HG02981 (cell line): ENCODE results near the gene RNU2-63P.
"Not testable (repeated sequence)": the region's sequence is repeated elsewhere in the genome, so short reads cannot be mapped to it uniquely, and the experiment has no call there.

ENCODE experiments used
- ATAC-seq: cut with Tn5 transposase; IDR thresholded peaks from one replicate; pipeline ENCODE4 v1.9.1; 2021; ENCODE audit warnings: mild to moderate bottlenecking, moderate library complexity; ENCODE audit not compliant: unreplicated experiment

RNU2-63P gene

DNA sequence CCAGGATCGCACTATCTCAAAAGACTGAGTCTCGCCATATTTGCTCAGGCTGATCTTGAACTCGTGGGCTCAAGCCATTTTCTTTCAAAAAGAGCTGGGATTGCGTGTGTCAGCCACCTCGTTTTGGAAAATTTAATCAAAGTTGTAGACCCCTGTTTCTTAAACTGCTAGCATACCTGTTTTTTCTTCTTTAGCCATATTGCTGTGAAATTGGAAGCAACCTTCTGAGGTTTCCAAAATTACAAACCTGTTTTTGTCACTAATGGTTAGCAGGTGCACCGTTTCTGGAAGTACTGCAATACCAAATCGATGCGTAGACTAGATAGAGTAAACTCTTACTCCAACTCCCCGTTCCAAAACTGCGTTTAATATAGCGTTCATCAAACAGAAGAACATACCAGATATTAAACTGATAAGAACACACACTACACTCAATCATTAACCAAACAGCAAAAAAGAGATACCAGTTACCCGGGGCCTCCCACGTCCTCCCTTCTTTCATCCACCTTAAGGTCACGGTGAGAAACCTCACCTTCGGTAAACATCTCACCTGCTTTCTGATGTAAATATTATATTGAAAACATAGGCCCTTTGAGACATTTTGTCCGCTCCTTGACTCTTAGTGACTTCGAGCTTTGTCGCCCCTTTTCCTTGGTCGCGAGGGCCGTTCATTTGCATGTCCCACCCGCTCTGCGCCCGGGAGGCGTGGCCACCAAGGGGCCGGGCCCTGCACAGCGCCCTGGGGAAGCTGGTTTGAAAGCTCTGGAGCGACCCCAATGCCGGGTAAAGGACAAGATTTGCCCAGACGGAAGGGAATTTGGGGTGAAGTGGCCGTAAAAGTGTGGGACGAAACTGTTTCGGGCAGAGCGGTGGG, at the start of gene RNU2-63P:
Gene RNU2-63P (minus strand): TSS at position 462 of the 874 bp plus-strand sequence.
- ATAC-seq = peak; percentile 79

DNA sequence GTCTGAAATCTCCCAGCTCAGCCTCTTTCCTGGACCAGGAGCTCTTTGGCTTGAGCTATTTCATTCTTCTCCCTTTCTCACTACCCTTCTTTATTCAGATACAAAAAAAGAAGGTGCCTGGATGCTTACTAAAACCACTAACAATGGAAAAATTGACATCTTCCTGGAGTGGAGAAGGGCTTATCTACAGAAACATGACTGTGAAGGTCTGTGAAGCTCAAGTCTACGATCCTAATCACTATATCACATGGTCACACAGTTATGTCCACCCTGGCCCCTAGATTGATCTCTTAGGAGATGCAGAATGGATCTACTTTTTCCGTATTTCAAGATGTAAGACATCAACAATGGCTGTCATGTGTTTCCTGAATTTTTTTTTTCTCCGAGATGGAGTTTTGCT, 44.9 kb upstream of the RNU2-63P start:
- no peak for ATAC-seq

DNA sequence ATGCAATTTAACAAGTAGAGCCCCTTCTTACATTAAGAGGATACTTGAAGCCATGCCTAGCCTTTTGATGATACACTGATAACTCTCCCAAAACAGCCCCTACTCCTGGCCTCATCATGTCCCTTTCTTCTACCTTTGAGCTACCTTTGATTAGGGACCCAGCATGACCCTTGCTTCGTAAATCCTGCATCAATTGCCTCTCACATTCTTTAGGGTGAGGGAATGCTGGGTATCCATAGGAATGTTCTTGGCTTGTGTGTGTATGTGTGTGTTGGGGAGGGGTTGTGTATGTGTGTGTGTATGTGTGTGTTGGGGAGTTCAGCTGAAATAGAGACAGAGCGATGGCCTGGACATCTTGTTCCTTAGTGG, 44.5 kb upstream of the RNU2-63P start:
- no peak for ATAC-seq

DNA sequence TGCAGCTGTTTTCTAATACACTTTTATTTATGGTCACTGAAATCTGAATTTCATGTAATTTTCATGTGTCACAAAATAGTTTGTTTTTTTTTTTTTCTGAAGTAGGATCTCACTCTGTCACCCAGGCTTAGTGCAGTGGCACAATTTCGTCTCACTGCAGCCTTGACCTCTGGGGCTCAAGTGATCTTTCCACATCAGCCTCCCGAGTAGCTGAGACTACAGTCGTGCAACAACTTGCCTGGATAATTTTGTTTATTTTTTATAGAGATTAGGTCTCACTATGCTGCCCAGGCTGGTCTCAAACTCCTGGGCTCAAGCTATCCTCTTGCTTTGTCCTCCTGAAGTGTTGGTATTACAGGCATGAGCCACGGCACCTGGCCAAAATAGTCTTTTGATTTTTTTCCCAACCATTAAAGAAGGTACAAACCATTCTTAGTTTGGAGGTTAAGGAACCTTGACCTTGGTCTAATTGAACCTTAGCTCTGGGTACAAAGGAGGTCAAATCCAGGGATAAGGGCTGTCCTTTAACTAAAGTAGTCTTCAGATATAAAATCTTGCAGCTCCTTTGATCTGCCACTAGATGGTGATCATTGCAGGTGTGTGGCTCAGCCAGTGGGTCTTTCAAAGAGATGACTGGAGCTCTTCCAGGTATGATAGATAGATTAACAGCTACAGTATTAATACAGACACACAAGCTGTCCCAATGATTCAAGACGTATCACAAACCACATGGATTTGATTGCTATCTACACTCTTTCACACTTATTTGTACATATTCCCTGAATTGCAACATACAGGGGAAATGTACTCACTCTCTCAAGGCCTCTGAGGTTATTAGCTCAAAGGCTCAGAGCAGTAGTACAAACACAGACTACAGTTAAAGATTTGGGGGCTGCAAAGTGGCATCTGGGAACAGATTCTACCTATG, 43.9 kb upstream of the RNU2-63P start:
- peak; percentile 24 for ATAC-seq

DNA sequence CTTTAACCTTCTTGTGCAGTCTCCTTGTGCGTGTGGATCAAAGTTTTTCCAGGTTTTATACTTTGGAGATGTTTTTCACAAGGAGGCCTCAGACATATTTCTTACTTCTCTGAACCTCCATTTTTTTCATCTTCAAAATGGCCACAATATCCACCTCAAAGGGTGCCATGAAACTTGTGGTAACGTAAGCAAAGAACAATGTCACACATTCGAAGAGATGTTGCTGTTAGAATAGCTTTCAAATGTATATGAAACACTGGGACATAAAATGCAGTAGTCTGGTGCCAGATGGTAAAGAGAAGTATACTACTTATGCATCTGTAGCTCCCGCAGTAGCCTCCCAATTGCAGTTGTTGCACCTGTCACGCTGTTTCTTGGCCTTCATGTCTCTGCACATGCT, 41.8 kb upstream of the RNU2-63P start:
- no peak for ATAC-seq

DNA sequence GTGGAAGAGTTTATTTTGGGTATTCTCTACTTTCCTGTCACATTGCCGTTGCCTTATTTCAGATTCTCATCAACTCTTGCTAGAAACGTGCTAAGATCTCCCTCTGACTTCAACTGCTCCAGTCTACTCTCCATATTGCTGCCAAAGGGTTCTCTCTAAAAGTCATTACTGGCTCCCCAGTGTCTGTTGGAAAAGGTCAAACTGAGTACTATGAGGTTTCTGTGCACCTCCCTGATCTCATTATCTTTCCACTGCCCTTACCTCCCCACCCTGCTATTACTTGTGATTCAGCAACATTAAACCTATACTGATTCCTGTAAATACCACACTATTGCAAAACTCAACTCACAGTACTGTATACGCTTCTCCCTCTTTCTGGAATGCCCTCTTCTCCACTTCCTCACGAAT, 41.1 kb upstream of the RNU2-63P start:
- no peak for ATAC-seq

DNA sequence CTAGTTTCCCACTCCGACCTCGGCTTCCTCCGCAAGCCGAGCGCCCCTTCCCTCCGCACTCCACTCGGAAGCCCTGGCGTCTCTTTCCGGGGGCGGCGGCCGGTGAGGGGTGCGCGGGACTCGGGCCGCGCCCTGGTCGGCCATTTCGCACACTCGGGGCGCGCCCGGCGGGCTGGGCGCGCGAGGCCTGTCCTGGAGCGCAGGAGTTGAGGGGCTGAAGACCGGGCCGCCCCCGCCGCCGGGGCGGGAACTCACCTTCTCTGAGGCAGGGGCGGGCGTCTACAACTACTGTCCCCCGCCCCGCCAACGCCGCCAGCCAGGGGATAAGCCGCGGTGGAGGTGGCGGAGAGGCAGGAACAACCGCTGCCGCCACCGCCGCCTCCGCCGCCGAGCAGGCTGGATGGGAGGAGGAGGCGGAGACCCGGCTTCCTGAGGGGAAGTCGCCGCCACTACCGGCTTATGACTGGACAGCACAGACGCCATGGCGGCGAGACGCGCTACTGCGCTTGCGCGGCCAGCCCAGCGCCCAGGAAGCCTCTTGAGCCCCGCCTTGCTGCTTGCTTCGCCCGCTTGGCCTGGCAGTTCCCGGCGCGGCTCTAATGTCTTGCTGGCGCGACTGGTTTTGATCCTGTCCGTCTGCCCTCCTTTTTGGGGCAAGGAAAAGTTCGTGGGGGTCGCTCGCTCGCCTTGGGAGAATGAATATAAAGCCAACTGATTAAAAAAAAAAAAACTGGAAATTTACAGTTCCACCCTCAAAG, 39.2 kb upstream of the RNU2-63P start, which contains the start of gene KRCC1:
Gene KRCC1 (minus strand): TSS at position 413 of the 758 bp plus-strand sequence. CDS start 27,220 bp downstream, outside the sequence.
- peak; percentile 92 for ATAC-seq

DNA sequence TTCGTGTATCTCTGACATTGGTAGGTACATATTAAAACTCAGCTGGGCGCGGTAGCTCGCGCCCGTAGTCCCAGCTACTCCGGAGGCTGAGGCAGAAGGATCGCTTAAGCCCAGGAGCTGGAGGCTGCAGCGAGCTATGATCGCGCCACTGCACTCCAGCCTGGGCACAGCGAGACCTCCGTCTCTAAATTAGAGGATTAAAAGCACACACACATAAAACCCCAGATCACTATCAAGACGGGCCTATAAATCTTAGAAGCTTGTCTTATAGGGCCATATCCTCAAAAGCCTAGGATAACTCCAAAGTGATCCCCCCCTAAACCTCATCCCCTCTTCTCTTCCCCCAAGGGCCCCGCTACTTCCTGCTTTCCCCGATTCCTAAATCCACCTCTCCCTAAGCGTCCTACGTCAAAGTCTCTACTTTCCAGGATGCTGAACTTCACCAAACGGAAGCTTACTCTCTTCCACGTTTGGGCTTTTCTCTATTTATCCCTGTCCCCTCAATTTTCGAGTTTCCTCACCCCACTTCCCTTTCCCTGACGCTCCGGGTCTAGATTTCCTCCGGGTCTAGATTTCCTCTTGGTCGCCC, 38.5 kb upstream of the RNU2-63P start:
- ATAC-seq = no peak

DNA sequence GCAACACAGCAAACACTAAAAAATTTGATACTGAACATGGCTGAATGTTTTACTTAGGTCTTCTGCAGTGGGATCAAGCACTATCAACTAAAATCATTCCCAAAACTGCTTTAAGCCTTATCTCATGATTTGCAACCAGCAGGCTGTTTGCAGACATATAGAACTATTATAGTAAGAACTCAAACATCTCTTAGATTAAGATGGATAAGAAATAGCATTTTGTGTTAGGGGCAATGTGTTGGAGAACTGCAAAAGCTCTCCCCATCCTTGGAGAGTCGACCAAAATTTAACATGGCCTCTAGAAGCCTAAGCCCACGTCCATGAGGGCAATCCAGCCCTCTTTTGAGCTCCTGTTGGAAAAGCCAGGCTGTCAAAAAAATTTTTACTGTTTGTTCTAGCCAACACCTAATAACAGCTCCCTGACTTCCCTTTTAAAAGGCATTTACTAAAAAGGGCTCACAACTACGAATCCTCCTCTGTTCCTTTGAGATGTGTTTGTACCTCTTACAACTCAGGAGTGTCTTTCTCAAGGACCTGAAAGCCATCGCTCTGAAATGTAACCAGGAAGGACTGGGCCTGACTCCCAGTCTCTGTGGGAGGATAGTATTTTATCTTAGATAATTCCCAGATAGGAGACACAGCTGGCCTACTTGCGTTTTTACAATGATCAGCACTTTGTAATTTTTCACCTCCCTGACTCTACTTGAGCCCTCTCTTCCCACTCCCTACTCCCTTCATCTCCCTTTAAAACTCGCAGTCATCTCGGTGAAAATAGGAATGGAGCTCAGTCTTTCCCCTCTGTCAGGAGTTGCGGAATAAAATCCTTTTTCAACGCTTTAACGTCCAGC, 37.8 kb upstream of the RNU2-63P start:
- no peak for ATAC-seq

DNA sequence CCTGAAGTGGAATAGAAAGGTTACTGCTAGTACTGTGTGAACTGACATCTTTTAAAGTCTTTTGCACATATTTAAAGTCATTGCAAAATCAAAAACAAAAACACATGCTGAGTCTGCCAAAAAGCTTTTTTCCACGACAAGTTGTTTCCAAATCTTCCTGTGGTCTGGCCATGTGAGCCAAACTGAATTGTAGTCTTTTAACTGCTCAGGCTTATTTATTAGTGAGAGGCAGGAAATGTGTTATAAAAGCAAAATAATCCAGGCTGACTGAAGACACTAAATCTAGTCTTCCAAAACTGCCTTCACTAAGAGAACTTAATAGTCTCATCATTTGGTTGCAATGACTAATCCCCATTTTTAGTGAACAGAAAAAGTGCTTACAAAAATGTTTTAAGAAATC, 36.9 kb upstream of the RNU2-63P start:
- ATAC-seq = no peak

DNA sequence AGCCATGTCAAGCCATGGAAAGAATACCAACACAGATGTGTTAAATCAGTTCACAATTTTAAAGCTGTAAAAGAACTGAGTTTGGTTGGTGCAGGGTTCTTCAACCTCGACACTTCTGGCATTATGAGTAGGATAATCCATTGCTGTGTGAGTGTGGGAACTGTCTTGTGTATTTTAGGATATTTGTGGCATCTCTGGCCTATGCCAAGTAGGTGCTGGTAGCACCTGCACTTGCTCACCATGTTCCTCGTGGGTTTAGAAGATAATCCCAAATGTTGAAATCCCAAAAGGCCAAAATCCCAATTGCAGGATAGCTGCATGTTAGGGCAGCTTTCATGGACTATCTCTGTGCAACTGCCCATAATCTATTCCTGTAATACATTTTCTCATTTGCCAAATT, 35.4 kb upstream of the RNU2-63P start:
- no peak for ATAC-seq

DNA sequence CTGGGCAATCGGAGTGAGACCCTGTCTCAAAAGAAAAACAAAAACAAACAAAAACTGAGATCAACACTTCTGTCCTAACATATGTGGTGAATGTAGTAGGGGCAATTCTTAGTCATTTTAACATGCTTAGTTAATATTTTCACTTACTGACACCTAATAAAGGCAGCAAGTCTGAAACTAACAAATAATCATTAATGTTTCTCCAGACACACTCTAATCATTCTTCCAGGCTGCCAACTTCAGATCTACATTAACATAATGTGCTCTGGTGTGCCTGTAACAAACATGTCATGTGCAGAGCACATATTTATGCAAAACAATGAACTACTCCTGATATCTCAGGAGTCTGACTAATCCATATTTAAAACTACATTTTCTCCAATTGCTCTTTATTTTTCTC, 33.3 kb upstream of the RNU2-63P start:
- peak; percentile 76 for ATAC-seq

DNA sequence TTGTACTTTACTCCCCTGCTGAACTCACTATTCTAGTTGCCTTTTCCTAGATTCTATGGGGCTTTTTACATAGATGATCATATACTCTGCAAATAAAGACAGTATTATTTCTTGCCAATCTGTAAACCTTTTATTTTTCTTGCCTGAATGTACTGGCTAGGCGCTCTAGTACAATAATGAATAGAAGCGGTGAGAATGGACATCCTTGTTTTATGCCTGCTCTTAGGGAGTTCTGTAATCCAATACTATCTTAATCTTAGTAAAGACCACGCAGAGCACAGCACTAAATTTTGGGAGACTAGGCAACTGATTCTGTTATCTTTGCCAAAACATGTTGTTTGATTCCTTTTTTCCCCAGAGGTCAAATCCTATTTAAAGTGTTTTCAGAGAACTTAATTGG, 32.2 kb upstream of the RNU2-63P start:
- no peak for ATAC-seq

DNA sequence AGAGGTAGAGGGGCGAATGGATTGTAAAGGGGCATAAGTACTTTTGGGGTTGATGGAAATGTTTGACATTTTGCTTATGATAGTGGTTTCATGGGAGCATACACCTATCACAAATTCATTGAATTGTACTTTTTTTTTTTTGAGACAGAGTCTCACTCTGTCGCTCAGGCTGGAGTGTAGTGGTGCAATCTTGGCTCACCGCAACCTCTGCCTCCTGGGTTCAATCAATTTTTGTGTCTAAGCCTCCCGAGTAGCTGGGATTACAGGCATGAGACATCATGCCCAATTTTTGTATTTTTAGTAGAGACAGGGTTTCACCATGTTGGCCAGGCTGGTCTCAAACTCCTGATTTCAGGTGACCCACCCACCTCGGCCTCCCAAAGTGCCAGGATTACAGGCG, 29.2 kb upstream of the RNU2-63P start:
- not testable (repeated sequence) for ATAC-seq

DNA sequence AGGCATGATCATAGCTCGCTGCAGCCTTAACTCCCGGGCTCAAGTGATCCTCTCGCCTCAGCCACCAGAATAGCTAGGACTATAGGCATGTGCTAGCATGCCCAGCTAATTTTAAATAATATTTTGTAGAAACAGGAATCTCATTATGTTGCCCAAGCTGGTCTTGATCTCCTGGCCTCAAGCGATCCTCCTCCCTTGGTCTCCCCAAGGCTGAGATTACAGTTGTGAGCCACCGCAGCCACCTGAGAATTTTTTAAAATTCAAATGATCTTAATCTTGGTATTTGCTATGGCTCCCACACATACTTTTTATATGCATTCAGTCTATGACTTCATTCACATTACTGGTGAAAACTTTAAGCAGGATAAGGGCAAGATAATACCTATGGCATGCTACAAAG, 26.1 kb upstream of the RNU2-63P start:
- no peak for ATAC-seq

DNA sequence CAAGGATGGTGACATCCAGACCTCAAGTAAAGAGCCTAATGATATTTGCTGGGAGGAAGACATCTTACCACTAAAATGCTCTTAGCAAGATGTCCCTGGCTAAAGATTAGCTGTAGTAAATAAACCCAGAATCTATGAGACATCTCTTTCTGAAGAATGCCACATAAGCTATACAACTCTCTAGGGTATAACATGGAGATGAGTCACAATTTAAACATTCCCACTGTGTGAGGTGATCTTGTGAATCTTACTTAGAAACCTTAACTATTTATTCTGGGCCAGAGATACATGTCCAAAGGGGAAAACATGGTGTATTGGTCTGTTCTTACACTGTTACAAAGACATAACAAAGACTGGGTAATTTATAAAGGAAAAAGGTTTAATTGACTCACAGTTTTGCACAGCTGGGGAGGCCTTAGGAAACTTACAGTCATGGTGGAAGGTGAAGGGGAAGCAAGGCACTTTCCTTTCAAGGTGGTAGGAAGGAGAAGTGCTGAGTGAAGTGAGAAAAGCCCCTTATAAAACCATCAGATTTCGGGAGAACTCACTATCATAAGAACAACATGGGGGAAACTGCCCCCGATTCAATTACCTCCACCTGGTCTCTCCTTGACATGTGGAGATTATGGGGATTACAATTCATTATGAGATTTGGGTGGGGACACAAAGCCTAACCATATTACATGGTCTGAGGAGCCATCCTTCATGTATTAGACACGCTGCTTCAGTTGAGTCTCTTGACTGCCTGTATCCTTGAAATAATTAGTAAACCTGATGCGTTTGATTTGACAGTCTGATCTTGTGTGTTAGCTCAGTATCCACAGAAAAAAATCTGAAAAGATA, 22.1 kb upstream of the RNU2-63P start:
- ATAC-seq = no peak

DNA sequence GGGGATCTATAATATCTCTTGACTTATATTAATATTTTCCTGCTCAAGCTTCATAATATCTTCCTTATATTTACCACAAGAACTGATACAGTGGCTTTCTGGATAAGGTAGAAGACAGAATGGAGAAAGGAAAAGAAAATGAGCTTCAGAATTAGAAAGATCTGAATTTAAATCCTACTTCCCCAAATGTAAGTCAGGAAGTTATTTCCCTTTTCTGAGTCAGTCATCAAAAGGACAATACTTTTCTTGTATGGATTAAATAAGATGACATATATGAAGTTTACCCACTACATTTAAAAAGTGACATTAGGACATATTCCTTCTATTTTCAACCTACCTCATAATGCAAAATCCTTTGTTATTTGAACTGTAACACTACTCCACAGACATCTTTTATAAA, 20.3 kb upstream of the RNU2-63P start:
- no peak for ATAC-seq

DNA sequence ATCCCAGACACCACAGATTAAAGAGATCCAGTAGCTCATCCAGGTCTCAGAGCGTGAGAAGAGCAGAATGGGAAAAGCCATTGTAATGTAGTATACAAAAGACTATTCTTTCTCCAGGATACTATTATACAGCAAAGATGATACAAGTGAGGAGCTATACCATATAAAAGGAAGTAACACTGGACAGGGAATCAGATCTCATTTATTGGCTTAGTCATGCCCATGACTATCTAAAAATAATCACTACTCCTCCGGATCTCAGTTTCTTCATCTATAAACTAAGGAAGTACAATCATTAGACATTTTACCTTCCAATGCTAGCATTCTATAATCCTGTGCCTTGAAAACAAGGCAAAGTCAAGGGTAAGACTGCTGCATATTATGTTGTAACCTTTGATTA, 19.8 kb upstream of the RNU2-63P start:
- no peak for ATAC-seq
